Epithelial cell of proximal tubule (primary cell): ENCODE data around the gene STIP1. TPM values are rescaled to one million over a fixed set of nuclear protein-coding genes. Genes with fewer than 3 reads are reported as not detected.

Experiments used
- DNase-seq: peaks from one replicate; pipeline ENCODE4 v3.0.0-alpha.2; 2011; ENCODE audit warnings: low read depth
- H3K4me3 ChIP-seq: 2 replicates; pipeline ENCODE4 v1.5.1; 2011; ENCODE audit warnings: low read depth, mild to moderate bottlenecking, low read length
- CTCF ChIP-seq: conservative IDR thresholded peaks from 2 replicates; pipeline ENCODE4 v1.5.1; 2012; ENCODE audit warnings: low read depth, mild to moderate bottlenecking, low read length
- total RNA-seq: library from RNA; depleted of rRNA; stranded (reverse); fragments of >200 nt; gene quantifications from 2 replicates; pipeline ENCODE4 v1.2.3, GENCODE V29; 2015

The STIP1 gene
- total RNA-seq, 1 donor from 2014 or later, result 275 TPM

GRCh38 chr11:64219755-64220154, 33.8 kb downstream of the STIP1 start:
- TF ChIP-seq CTCF, result no peak
- DNase-seq, result no peak
- no peak overlapping the region for H3K4me3 ChIP-seq

GRCh38 chr11:64220271-64220670, 34.3 kb downstream of the STIP1 start:
- TF ChIP-seq CTCF, result no peak
- H3K4me3 ChIP-seq, result no peak overlapping the region
- no peak for DNase-seq

- no peak for DNase-seq
- no peak overlapping the region for H3K4me3 ChIP-seq
- TF ChIP-seq CTCF, result no peak
Measured at GRCh38 chr11:64220798-64221197, 34.8 kb downstream of the STIP1 start.

GRCh38 chr11:64222651-64223000, 36.7 kb downstream of the STIP1 start:
- H3K4me3 ChIP-seq, result no peak overlapping the region
- no peak for TF ChIP-seq CTCF
- DNase-seq, result no peak

GRCh38 chr11:64223001-64223651, 37.2 kb downstream of the STIP1 start:
- TF ChIP-seq CTCF, result no peak

GRCh38 chr11:64224151-64224890, 38.4 kb downstream of the STIP1 start:
- no peak for TF ChIP-seq CTCF
- H3K4me3 ChIP-seq, result peak overlapping the region; percentile 100
- DNase-seq, result no peak

More at GRCh38 chr11:64223001-64223651, 37.2 kb downstream of the STIP1 start:
- DNase-seq, result no peak
- no peak overlapping the region for H3K4me3 ChIP-seq
